PFSK-1 (cell line): Measurements from ENCODE around the gene NOTUM.

Experiments
- POLR2AphosphoS5 ChIP-seq: IDR thresholded peaks from 2 replicates; pipeline ENCODE4 v1.6.1; 2012; ENCODE audit warnings: low read depth, mild to moderate bottlenecking, control low read depth, low read length, moderate library complexity
- SIN3A ChIP-seq: IDR thresholded peaks from 2 replicates; pipeline ENCODE4 v1.6.1; 2012; ENCODE audit warnings: mild to moderate bottlenecking, low read length, moderate library complexity, borderline replicate concordance; ENCODE audit not compliant: insufficient read depth
- TAF1 ChIP-seq: IDR thresholded peaks from 2 replicates; pipeline ENCODE4 v1.6.1; 2012; ENCODE audit warnings: low read length, control low read depth, borderline replicate concordance; ENCODE audit not compliant: insufficient read depth
- TF ChIP-seq, protein P1 (sequence below), 2 experiments: IDR thresholded peaks; 2 replicates each; pipeline versions ENCODE4 v1.6.1 to v1.8.0; 2011 to 2012; ENCODE audit warnings: low read depth in 2 of 2, low read length in 2 of 2, control low read depth in 1 of 2, inconsistent platforms in 1 of 2, mild to moderate bottlenecking in 1 of 2, moderate library complexity in 1 of 2; ENCODE audit not compliant: insufficient read depth in 1 of 2

DNA sequence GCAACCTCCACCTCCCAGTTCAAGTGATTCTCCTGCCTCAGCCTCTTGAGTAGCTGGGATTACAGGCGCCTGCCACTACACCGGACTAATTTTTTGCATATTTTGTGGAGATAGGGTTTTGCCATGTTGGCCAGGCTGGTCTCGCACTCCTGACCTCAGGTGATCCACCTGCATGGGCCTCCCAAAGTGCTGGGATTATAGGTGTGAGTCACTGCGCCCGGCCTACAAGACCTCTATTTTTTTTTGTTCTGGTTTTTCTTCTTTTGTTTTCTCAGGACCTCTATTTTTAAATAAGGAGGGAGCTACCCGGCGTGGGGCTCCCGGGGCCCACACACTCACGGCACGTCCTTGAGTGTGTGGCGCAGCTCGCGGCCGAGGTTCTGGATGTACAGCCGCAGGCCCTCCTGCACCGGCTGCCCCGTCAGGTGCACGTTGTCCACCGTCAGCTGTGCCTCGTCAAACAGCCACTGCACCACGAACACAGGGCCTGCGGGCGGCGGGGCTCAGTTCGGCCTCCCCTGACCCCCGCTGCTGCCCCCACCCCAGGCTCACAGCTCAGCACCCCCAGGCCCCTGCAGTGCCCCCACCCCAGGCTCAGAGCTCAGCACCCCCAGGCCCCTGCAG lies 5.8 kb downstream of the NOTUM start:
- TF ChIP-seq SIN3A (no peak), POLR2AphosphoS5 (no peak), TAF1 (no peak)
- TF ChIP-seq, protein P1, sequence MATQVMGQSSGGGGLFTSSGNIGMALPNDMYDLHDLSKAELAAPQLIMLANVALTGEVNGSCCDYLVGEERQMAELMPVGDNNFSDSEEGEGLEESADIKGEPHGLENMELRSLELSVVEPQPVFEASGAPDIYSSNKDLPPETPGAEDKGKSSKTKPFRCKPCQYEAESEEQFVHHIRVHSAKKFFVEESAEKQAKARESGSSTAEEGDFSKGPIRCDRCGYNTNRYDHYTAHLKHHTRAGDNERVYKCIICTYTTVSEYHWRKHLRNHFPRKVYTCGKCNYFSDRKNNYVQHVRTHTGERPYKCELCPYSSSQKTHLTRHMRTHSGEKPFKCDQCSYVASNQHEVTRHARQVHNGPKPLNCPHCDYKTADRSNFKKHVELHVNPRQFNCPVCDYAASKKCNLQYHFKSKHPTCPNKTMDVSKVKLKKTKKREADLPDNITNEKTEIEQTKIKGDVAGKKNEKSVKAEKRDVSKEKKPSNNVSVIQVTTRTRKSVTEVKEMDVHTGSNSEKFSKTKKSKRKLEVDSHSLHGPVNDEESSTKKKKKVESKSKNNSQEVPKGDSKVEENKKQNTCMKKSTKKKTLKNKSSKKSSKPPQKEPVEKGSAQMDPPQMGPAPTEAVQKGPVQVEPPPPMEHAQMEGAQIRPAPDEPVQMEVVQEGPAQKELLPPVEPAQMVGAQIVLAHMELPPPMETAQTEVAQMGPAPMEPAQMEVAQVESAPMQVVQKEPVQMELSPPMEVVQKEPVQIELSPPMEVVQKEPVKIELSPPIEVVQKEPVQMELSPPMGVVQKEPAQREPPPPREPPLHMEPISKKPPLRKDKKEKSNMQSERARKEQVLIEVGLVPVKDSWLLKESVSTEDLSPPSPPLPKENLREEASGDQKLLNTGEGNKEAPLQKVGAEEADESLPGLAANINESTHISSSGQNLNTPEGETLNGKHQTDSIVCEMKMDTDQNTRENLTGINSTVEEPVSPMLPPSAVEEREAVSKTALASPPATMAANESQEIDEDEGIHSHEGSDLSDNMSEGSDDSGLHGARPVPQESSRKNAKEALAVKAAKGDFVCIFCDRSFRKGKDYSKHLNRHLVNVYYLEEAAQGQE (IDR thresholded peaks at IDR 0.05; ENCODE audit: insufficient read depth in 1 of 2, low read depth in 2 of 2, low read length in 2 of 2) = no peak
